Astrocyte of the spinal cord (primary cell): Measurements from ENCODE around the gene CSF1R.
A peak's percentile ranks its signal among the peaks of the same experiment; 100 is the strongest.

Experiments
- DNase-seq: peaks from one replicate; pipeline ENCODE4 v3.0.0; 2011; ENCODE audit warnings: low read depth, low spot score
- H3K4me3 ChIP-seq: 2 replicates; pipeline ENCODE4 v1.5.1; 2011; ENCODE audit warnings: low read depth, mild to moderate bottlenecking, low read length, moderate library complexity
- in situ Hi-C: cut with HindIII; loops from 2 replicates; pipeline ENCODE4 v1.10.0; 2017; ENCODE audit warnings: low sequenced_read_pairs
- TF ChIP-seq, protein P1 (sequence below): IDR thresholded peaks from 2 replicates; pipeline ENCODE4 v1.5.1; 2012; ENCODE audit warnings: low read depth, mild to moderate bottlenecking, low read length, inconsistent platforms

CSF1R gene

DNA sequence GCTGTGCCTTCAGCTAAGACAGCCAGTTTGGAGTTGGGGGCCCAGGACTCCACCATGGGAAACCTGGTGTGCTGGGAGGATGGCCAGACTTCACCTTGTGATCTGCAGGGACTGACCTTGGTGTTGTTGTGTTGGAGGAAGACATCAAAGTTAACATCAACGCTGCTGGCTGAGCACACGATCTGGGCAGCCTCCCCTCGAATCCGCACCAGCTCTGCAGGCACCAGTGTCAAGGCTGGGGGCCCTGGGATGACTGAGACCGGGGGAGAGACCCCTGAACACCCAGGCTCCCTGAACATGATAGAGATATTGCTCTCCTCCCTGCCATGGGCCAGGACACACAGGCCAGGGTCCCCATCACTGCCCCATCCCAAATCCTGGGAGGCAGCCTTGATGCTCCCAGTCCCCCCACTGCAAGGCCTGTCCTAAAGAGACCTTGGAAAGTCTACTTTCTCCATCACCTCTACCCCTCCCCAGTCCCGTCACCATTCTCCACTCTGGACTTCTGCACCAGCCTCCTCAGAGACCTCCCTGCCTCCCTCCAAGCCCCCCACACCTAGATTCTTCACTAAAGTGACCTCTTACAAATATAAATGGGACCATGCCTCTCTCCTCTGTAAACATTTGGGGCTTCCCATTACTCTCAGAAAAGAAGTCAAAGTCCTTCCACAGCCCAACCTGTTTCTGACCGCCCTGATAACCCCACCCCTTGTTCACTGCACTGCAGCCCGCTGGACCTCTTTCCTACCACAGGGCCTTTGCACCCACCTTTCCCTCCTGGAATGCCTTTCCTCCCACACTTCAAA is 8.2 kb downstream of the CSF1R start:
- no peak for DNase-seq
- TF ChIP-seq, protein P1, sequence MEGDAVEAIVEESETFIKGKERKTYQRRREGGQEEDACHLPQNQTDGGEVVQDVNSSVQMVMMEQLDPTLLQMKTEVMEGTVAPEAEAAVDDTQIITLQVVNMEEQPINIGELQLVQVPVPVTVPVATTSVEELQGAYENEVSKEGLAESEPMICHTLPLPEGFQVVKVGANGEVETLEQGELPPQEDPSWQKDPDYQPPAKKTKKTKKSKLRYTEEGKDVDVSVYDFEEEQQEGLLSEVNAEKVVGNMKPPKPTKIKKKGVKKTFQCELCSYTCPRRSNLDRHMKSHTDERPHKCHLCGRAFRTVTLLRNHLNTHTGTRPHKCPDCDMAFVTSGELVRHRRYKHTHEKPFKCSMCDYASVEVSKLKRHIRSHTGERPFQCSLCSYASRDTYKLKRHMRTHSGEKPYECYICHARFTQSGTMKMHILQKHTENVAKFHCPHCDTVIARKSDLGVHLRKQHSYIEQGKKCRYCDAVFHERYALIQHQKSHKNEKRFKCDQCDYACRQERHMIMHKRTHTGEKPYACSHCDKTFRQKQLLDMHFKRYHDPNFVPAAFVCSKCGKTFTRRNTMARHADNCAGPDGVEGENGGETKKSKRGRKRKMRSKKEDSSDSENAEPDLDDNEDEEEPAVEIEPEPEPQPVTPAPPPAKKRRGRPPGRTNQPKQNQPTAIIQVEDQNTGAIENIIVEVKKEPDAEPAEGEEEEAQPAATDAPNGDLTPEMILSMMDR: no peak
- in situ Hi-C loops: no loop called here
- H3K4me3 ChIP-seq: no peak overlapping the region

DNA sequence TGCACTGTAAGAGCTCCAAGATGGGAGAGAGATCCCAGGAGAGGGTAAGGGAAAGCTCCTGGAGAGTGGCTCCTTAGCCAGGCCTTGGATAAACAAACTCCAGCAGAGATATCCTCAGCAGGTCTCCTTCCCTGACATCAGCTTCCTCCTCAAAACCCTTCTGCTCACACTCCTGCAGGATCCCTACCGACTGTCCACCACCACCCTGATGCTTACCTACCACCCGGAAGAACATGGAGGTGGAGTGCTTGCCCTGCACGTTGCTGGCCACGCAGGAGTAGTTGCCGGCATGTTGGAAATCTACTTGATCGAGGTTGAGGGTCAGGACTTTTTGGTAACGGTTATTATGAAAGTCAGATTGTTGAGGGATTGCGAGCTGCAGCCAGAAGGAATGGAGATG is 9.3 kb downstream of the CSF1R start:
- TF ChIP-seq, protein P1: no peak
- no peak for DNase-seq
- in situ Hi-C loops: no loop called here
- H3K4me3 ChIP-seq: no peak overlapping the region

DNA sequence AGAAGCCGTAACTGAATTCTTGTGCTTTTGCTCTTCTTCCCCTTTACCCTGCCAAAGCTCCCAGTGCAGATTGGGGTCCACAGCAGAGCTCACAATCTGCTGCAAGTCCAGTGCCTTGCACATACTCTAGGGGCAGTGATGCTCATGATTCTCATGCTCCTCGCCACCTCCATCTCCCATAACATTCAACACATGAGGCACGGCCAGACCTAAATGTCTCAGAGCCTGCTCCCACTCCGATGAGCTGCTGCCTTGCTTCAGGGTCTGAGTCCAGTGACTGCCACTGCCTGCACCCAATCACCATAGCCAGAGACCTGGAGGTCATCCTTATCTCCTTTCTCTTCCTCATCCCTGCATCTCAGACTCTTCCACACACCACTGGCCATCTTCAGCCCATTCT is 10.5 kb downstream of the CSF1R start:
- H3K4me3 ChIP-seq: no peak overlapping the region
- TF ChIP-seq, protein P1: peak; percentile 7
- in situ Hi-C loops: no loop called here
- no peak for DNase-seq

DNA sequence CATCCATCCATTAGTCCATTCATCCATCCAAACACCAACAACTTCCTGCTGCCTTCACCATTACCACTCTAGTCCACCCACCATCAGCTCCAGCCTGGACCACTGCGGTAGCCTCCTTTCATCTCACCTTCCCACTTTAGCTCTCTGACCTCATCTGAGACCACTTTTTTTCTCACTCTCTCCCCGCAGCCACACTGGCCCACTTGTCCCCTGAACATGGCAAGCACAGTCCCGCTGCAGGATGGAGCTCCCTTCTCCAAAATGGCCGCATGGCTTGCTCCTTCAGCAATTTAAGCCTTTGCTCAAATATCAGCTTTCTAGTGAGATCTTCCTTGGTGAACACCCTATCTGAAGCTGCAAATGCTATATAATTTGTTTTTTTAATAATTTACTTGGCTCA is 11.1 kb downstream of the CSF1R start:
- H3K4me3 ChIP-seq: no peak overlapping the region
- no peak for DNase-seq
- TF ChIP-seq, protein P1: no peak
- in situ Hi-C loops: no loop called here

DNA sequence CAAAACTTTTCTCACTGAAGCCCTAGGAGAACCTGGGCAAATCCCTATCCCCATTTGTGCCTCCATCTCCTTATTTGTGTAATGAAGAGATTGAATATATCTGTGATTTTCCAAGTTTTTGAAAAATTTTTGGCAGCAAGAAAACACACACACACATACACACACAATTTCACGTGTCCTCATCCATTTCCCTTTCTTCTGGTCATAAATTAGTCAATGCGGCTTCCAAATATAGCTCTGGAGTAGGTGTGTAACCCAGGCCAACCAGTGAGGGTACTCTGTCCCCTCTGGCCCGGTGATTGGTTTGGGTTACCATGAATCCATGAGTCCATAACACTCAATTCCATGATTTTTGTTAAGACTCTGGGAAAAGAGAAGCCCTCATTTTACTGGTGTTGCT is 12.7 kb downstream of the CSF1R start:
- H3K4me3 ChIP-seq: no peak overlapping the region
- no peak for DNase-seq
- TF ChIP-seq, protein P1: no peak
- in situ Hi-C loops: no loop called here

DNA sequence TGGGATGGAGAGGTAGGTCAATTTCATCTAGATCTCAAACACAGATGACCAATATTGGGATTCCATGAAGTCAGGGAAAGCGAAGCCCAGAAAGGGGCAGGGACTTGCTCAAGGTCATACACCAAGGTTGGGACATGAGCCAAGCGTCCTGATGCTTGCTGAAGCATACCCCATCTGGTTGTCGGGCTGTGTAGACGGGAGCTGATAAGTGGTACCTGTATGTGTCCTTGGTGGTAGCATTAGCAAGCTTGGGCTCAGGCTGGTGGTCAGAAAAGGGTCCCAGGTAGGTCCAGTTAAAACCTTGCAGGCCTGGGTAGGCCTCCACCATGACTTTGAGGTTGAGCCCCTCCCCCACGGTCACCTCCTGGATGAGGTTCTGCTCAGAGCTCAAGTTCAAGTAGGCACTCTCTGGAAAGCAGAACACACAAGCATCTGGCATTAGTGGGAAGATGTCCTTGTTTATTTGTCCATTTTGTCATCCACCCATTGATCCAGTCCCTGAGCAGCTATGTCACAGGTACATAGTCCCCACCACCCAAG is 13.2 kb downstream of the CSF1R start:
- DNase-seq: no peak
- in situ Hi-C loops: no loop called here
- H3K4me3 ChIP-seq: no peak overlapping the region
- TF ChIP-seq, protein P1: no peak
